NT2/D1 (cell line): ENCODE measurements around the gene NANOS2.

ENCODE experiments used
- DNase-seq: peaks from one replicate; pipeline ENCODE4 v3.0.0-alpha.2; 2011; ENCODE audit warnings: low read depth, low spot score
- H3K27me3 ChIP-seq: 2 replicates; pipeline ENCODE4 v1.6.0; 2011; ENCODE audit warnings: mild to moderate bottlenecking; ENCODE audit not compliant: insufficient read length, insufficient read depth
- H3K36me3 ChIP-seq: 2 replicates; pipeline ENCODE4 v1.6.1; 2011; ENCODE audit warnings: mild to moderate bottlenecking, low read length, mixed read lengths; ENCODE audit not compliant: insufficient read depth, insufficient read length
- H3K4me1 ChIP-seq: 2 replicates; pipeline ENCODE4 v1.5.1; 2011; ENCODE audit not compliant: insufficient read depth, insufficient read length
- H3K4me3 ChIP-seq: 2 replicates; pipeline ENCODE4 v1.5.1; 2011; ENCODE audit warnings: low read depth; ENCODE audit not compliant: insufficient read length
- H3K9ac ChIP-seq: 2 replicates; pipeline ENCODE4 v1.6.0; 2011; ENCODE audit warnings: low read depth; ENCODE audit not compliant: insufficient read length
- H3K9me3 ChIP-seq: 2 replicates; pipeline ENCODE4 v1.5.1; 2011; ENCODE audit warnings: mild to moderate bottlenecking, low read length; ENCODE audit not compliant: insufficient read depth
- SUZ12 ChIP-seq: IDR thresholded peaks from 2 replicates; pipeline ENCODE4 v1.6.1; 2011; ENCODE audit not compliant: insufficient read length, insufficient read depth; ENCODE audit errors: extremely low read depth
- YY1 ChIP-seq: IDR thresholded peaks from 2 replicates; pipeline ENCODE4 v1.6.1; 2011; ENCODE audit not compliant: insufficient read length, insufficient read depth
- ZNF274 ChIP-seq: IDR thresholded peaks from 2 replicates; pipeline ENCODE4 v1.6.1; 2011; ENCODE audit warnings: mild to moderate bottlenecking, low read depth, low read length

Gene NANOS2

GRCh38 chr19:45911291-45911690 is 3.3 kb downstream of the NANOS2 start:
- Histone ChIP-seq H3K27me3 (no peaks in the 10 kb centered on the region), H3K9me3 (no peaks in the 10 kb centered on the region), H3K4me3 (no peak overlapping the region), H3K4me1 (peaks cover 4% of the 10 kb centered on the region), H3K36me3 (no peaks in the 10 kb centered on the region), H3K9ac (peak overlapping the region; percentile 8)
- no peak for DNase-seq
- TF ChIP-seq SUZ12 (no peak), YY1 (no peak), ZNF274 (no peak)

GRCh38 chr19:45908956-45909355 is 5.6 kb downstream of the NANOS2 start:
- H3K9ac ChIP-seq: no peak overlapping the region
- H3K36me3 ChIP-seq: no peaks in the 10 kb centered on the region
- no peak for DNase-seq
- no peak for TF ChIP-seq SUZ12
- no peak for TF ChIP-seq YY1
- no peak for TF ChIP-seq ZNF274
- no peaks in the 10 kb centered on the region for H3K27me3 ChIP-seq
- H3K9me3 ChIP-seq: no peaks in the 10 kb centered on the region
- H3K4me1 ChIP-seq: peaks cover 4% of the 10 kb centered on the region
- H3K4me3 ChIP-seq: no peak overlapping the region

GRCh38 chr19:45906221-45906620 is 8.4 kb downstream of the NANOS2 start:
- TF ChIP-seq YY1 (no peak), ZNF274 (no peak), SUZ12 (no peak)
- no peak for DNase-seq

GRCh38 chr19:45905011-45905410 is 9.6 kb downstream of the NANOS2 start:
- Histone ChIP-seq H3K4me3 (no peak overlapping the region), H3K9me3 (no peaks in the 10 kb centered on the region), H3K4me1 (peaks cover 3% of the 10 kb centered on the region), H3K36me3 (no peaks in the 10 kb centered on the region), H3K9ac (no peak overlapping the region), H3K27me3 (peaks cover 14% of the 10 kb centered on the region)
- no peak for DNase-seq
- TF ChIP-seq ZNF274 (no peak), YY1 (no peak), SUZ12 (no peak)

More at GRCh38 chr19:45906221-45906620, 8.4 kb downstream of the NANOS2 start:
- H3K27me3 ChIP-seq: peaks cover 4% of the 10 kb centered on the region
- H3K9ac ChIP-seq: no peak overlapping the region
- no peaks in the 10 kb centered on the region for H3K9me3 ChIP-seq
- H3K4me1 ChIP-seq: peaks cover 2% of the 10 kb centered on the region
- no peak overlapping the region for H3K4me3 ChIP-seq
- H3K36me3 ChIP-seq: no peaks in the 10 kb centered on the region

GRCh38 chr19:45902651-45903625 is 11.6 kb downstream of the NANOS2 start:
- peaks cover 3% of the 10 kb centered on the region for H3K4me1 ChIP-seq
- H3K36me3 ChIP-seq: peaks cover 3% of the 10 kb centered on the region
- DNase-seq: peak; percentile 89
- peaks cover 18% of the 10 kb centered on the region for H3K27me3 ChIP-seq
- H3K9ac ChIP-seq: peak overlapping the region; percentile 72
- TF ChIP-seq ZNF274 (no peak), YY1 (no peak), SUZ12 (no peak)
- H3K4me3 ChIP-seq: peak overlapping the region; percentile 63
- H3K9me3 ChIP-seq: no peaks in the 10 kb centered on the region

- Histone ChIP-seq H3K9me3 (no peaks in the 10 kb centered on the region), H3K36me3 (peaks cover 3% of the 10 kb centered on the region), H3K9ac (peak within 1 kb of the TSS; percentile 76), H3K4me3 (peak within 1 kb of the TSS; percentile 63), H3K4me1 (peaks cover 3% of the 10 kb centered on the region), H3K27me3 (peaks cover 18% of the 10 kb centered on the region)
- no peak for DNase-seq
- TF ChIP-seq SUZ12: no peak
- no peak for TF ChIP-seq YY1
Measured at GRCh38 chr19:45901912-45902650, 12.5 kb downstream of the NANOS2 start, which contains the start of gene MYPOP. Gene MYPOP (minus strand): TSS chr19:45902613. CDS start chr19:45901773, 840 bp downstream.

GRCh38 chr19:45901432-45901911 is 13.1 kb downstream of the NANOS2 start:
- no peaks in the 10 kb centered on the region for H3K9me3 ChIP-seq
- H3K4me1 ChIP-seq: peaks cover 3% of the 10 kb centered on the region
- peaks cover 3% of the 10 kb centered on the region for H3K36me3 ChIP-seq
- H3K4me3 ChIP-seq: peak overlapping the region; percentile 46
- DNase-seq: no peak
- H3K27me3 ChIP-seq: peaks cover 18% of the 10 kb centered on the region
- H3K9ac ChIP-seq: peak overlapping the region; percentile 74
- TF ChIP-seq SUZ12: no peak
- no peak for TF ChIP-seq ZNF274
- TF ChIP-seq YY1: no peak
